AG09309 (cell line): ENCODE results near the gene KCNH1.
"Not testable (repeated sequence)": the region's sequence is repeated elsewhere in the genome, so short reads cannot be mapped to it uniquely, and the experiment has no call there.

Experiments
- DNase-seq: peaks from one replicate; pipeline ENCODE4 v3.0.0-alpha.2; 2010; ENCODE audit warnings: low read depth
- H3K4me3 ChIP-seq: 2 replicates; pipeline ENCODE4 v1.5.1; 2011; ENCODE audit warnings: mild to moderate bottlenecking, low read depth, low read length, moderate library complexity; ENCODE audit not compliant: control insufficient read depth
- TF ChIP-seq, protein P1 (sequence below): IDR thresholded peaks from 2 replicates; pipeline ENCODE4 v1.5.1; 2011; ENCODE audit warnings: mild to moderate bottlenecking, low read depth, low read length, inconsistent platforms; ENCODE audit not compliant: insufficient read depth, control insufficient read depth; ENCODE audit errors: missing control alignments

KCNH1 gene

DNA sequence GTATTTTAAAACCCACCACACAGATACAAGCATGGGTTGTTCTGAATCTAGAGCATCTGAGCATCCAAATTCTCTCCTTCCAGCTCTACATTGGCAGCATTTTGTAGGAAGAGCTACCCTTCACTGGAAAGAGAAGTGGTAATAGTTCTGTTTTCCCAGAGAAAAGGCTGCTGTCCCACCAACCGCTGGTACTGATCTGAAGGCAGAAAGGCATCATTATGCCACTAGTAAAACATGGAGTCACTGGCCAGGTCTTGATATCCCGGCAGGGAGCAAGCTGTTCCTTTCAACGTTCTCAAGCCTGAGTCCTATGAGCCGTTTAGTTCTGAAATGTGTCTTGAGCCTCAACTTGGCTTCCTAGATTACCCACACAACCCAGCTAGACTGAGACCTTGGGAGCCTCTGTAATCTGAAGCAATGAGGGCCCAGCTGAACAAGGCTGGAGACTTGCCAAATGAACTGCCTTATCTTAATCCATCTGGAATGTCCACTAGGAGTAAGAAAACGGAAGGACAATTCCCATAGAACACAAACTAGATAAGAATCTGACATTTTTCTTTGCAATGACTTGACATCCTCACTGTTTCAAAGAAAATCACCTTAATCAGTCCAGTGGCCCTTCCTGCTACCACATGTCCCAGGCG is 116.8 kb downstream of the KCNH1 start:
- TF ChIP-seq, protein P1, sequence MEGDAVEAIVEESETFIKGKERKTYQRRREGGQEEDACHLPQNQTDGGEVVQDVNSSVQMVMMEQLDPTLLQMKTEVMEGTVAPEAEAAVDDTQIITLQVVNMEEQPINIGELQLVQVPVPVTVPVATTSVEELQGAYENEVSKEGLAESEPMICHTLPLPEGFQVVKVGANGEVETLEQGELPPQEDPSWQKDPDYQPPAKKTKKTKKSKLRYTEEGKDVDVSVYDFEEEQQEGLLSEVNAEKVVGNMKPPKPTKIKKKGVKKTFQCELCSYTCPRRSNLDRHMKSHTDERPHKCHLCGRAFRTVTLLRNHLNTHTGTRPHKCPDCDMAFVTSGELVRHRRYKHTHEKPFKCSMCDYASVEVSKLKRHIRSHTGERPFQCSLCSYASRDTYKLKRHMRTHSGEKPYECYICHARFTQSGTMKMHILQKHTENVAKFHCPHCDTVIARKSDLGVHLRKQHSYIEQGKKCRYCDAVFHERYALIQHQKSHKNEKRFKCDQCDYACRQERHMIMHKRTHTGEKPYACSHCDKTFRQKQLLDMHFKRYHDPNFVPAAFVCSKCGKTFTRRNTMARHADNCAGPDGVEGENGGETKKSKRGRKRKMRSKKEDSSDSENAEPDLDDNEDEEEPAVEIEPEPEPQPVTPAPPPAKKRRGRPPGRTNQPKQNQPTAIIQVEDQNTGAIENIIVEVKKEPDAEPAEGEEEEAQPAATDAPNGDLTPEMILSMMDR = no peak
- no peak overlapping the region for H3K4me3 ChIP-seq
- no peak for DNase-seq

DNA sequence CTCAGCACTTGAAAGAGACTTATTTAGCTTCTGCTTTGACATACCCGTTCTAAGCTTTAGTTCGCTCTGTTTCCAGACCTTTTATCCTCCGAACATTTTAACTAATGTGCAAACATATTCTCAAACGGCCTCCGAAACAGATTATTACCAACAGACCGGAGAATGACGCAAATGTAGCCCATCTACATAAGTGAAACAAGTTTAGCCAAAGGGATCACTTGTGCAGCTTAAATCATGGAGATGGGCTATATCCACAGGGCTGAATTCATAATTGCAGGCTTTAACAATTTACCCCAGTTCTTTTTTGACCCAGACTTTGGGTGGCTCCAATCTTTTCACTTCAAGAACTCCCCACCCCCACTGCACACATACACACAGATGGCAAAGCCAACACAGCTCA is 119.7 kb downstream of the KCNH1 start:
- TF ChIP-seq, protein P1 = no peak
- DNase-seq = no peak
- no peak overlapping the region for H3K4me3 ChIP-seq

DNA sequence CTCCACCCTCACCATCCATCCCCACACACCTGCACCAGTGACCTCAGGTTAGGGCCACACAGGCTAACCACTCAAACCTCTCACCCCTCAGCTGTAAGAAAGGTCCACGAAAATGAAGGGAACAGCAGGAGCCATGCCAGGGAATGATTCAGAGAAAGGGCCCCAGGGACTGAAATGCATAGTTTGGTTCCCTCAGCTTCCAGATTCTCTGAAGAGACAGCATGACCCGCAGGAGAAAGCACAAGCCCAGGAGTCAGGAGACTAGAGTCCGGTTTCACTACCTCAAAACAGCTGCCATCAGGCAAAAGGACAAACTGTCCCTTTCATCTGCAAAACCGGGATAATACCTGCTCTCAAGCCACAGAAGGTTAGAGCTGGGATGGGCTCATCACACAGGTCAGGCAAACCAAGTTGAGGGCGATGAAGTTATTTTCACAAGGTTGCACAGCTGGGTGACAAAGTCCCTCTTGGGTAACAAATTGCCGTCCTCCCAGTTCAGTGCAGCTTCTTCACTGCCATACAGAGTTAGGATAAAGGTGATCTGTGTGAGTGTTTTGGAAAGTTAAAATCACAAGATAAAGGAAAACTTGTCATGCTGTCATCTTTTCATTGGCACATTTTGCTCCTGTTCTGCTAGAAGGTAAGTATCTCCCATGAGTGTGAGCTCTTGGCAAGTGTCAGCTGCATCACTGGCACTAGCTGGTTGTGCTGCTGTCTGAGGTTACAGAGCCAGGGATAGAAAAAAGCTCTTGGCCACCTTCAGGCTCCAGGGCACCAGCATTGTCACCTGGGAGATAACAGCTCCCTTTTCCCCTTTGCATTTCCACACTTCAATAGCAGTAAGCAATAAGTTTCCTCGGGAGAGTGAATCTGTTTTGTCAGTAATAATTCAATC is 120.4 kb downstream of the KCNH1 start:
- TF ChIP-seq, protein P1 = no peak
- no peak overlapping the region for H3K4me3 ChIP-seq
- DNase-seq = no peak

DNA sequence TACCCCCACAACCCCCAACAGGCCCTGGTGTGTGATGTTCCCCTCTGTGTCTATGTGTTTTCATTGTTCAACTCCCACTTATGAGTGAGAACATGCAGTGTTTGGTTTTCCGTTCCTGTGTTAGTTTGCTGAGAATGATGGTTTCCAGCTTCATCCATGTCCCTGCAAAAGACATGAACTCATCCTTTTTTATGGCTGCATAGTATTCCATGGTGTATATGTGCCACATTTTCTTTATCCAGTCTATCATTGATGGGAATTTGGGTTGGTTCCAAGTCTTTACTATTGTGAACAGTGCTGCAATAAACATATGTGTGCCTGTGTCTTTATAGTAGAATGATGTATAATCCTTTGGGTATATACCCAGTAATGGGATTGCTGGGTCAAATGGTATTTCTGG is 122.8 kb downstream of the KCNH1 start:
- H3K4me3 ChIP-seq, DNase-seq: not testable (repeated sequence)

DNA sequence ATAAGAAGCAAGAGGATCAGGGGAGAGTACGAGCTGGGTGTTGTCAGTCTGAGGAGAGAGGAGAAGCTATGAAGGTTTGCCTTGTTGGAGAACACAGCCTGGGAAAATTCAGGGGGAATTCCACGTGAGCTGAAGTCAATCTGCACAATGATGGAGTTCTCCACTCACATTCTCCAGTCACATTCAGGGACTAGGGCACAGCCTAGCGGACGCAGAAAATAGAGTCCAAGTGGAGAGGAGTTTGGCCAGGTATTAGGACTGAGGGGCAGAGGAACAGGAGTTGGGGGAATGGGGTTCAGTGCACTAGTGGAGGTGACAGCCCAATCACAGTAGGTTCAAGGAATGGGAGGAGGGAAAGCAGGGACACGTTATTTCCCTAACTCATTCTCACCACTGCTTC is 124.0 kb downstream of the KCNH1 start:
- TF ChIP-seq, protein P1 = no peak
- DNase-seq = no peak
- H3K4me3 ChIP-seq = no peak overlapping the region

DNA sequence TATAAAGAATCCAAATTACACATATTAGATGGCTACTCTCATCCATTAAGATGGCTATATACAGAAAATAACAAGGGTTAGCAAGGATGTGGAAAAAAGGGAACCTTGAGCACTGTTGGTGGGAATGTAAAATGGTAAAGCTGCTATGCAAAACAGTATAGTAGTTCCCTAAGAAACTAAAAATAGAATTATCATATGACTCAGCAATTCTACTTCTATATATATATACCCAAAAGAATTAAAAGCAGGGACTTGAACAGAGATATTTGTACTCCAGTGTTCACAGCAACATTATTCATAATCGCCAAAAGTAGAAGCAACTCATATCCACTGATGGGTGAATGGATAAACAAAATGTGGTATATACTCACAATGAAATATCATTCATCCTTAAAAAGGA is 126.1 kb downstream of the KCNH1 start:
- DNase-seq = no peak
- no peak overlapping the region for H3K4me3 ChIP-seq
- TF ChIP-seq, protein P1 = no peak

DNA sequence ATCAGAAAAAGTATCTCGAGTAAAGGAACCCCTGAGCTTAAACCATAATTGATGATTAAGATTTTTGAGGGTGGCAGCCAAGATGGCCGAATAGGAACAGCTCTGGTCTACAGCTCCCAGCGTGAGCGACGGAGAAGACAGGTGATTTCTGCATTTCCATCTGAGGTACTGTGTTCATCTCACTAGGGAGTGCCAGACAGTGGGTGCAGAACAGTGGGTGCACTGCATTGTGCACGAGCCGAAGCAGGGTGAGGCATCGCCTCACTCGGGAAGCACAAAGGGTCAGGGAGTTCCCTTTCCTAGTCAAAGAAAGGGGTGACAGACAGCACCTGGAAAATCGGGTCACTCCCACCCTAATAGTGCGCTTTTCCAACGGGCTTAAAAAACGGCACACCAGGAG is 138.0 kb downstream of the KCNH1 start:
- not testable (repeated sequence) for DNase-seq

More for the DNA sequence above, 138.0 kb downstream of the KCNH1 start:
- H3K4me3 ChIP-seq = not testable (repeated sequence)
